ENCODE results near the gene SMURF2.

- no peak for TF ChIP-seq RAD21 (conservative IDR thresholded peaks at IDR 0.05)
- no peak for TF ChIP-seq CTCF (IDR thresholded peaks at IDR 0.05; ENCODE audit: poor library complexity, severe bottlenecking)
Observed at GRCh38 chr17:64531955-64532371, 130.1 kb downstream of the SMURF2 start.

Measured in neural cell (in vitro differentiated cells).